H54 (cell line): ENCODE data around the gene ABI3.
"Not testable (repeated sequence)": the region's sequence is repeated elsewhere in the genome, so short reads cannot be mapped to it uniquely, and the experiment has no call there.

ENCODE experiments used
- DNase-seq: peaks from one replicate; pipeline ENCODE4 v3.0.0; 2011; ENCODE audit warnings: low spot score, mixed read lengths; ENCODE audit not compliant: insufficient read length
- FAIRE-seq: peaks from 3 replicates; lab custom pipeline; 2011; peaks lifted over from hg19 to GRCh38; lab: Jason Lieb, UNC
- POLR2A ChIP-seq: IDR thresholded peaks from 2 replicates; pipeline ENCODE4 v1.6.1; 2011; ENCODE audit warnings: low read depth, mild to moderate bottlenecking, low read length

ABI3 gene

DNA sequence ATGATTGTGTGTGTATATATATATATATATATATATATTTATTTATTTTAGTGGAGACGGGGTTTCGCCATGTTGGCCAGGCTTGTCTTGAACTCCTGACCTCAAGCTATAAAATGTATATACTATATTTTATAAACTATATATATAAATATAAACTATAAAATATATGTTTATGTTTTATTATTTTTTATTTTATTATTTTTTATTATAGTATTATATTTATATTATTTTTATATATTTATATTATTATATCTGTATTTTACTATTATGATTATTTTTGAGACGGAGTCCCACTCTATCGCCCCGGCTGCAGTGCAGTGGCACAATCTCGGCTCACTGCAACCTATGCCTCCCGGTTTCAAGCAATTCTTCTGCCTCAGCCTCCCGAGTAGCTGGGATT lies 30.5 kb downstream of the ABI3 start:
- TF ChIP-seq POLR2A, result no peak
- no peak for FAIRE-seq
- DNase-seq, result no peak

DNA sequence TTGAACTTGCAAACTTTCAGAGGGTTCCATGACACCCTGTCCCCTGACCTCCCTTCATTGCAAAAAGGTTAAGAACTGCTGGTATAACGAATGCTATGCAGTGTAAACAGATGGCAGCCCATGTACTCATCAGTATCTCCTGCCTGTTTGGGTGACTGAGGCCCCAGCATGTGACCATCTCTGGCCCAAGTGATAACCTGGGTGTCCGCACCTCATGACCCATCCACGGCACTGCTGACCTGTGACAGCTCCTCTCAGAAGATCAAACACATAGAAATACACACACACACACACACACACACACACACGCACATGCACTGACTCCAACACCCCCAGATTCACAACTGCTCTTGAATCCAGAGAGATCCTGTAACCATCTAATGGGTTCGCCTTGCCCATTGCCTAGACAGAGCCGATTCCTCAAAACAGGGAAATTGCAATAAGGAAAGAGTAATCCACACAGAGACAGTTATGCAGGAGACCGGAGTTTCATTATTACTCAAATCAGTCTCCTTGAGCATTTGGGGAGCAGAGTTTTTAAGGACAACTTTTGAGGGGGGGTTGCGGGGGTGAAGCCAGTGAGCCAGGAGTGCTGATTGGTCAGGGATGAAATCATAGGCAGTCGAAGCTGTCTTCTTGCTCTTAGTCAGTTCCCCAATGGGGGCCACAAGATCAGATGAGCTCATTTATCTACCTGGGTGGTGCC lies 31.3 kb downstream of the ABI3 start:
- DNase-seq, result no peak

DNA sequence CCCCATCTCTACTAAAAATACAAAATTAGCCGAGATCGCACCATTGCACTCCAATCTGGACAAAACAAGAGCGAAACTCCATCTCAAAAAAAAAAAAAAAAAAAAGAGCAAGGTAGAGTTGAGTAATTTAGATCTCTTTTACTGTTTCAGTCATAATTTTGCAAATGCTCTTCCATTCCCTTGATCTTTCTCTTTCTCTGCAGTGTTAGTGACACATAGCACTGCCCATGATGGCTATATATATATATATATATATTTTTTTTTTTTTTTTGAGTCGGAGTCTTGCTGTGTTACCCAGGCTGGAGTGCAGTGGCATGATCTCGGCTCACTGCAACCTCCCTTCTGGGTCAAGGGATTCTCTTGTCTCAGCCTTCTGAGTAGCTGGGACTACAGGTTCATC lies 32.3 kb downstream of the ABI3 start:
- no peak for DNase-seq
- no peak for TF ChIP-seq POLR2A
- no peak for FAIRE-seq

More for the DNA sequence above, 31.3 kb downstream of the ABI3 start:
- FAIRE-seq, result no peak
- no peak for TF ChIP-seq POLR2A

DNA sequence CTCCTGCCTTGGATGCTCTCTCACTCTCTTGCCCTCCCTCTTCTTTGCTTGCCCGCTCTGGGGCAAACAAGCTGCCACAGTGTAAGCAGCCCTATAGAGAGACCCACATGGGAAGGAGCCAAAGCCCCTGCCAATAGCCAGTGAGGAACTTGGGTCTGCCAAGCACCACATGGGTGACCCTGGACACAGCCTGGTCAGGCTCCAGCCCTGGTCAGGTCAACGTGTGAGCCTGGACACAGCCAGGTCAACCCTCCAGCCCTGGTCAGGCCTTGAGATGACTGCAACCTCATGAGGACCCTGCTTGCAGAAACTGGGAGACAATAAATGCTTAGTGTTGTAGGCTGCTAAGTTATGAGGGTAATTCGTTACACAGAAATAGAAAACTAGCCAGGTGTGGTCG lies 34.3 kb downstream of the ABI3 start:
- DNase-seq, result no peak
- no peak for FAIRE-seq
- no peak for TF ChIP-seq POLR2A

DNA sequence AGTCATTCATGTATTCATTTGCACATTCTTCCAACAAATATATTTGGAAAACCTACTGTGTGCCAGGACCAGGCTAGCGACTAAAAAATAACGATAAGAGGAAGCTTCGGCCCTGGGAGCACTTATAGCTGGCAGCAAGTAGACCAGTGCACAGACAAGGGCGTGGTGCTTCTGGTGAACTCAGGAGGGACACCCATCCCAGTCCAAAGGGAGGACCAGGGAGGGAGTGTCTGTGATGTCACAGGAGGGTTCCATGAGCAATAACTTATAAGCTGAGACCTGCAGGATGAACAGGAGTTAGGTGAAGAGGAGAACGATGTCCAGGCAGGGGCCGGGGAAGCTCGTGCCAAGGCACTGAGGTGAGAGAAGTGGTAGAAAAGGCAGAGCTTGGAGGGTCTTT lies 37.4 kb downstream of the ABI3 start:
- DNase-seq, result no peak
- no peak for TF ChIP-seq POLR2A
- no peak for FAIRE-seq

DNA sequence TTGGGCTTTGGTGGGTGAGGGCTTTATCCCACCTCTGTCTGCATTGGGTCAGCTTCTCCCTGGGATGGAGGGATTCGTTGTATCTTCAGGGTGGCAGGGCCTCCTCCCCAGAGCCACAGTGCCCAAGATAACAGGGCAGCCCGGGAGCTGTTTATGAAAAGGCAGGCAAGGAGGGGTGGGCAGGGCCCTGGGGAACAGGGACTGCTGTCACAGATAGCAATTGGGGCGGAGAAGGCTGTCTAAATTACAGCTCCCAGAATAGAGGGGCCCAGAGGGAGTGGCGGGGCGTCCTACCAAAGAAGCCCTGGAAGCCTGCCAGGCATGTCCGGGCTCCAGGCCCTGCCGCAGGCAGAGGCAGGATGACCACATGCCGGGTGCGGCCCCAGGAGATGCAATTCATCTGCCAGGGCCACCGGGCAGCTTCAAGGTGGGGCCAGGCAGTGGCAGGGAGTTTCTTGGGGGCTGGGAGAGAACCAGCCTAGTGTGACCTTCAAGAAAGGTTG lies 38.8 kb downstream of the ABI3 start:
- no peak for FAIRE-seq
- peak; percentile 86 for DNase-seq
- no peak for TF ChIP-seq POLR2A

DNA sequence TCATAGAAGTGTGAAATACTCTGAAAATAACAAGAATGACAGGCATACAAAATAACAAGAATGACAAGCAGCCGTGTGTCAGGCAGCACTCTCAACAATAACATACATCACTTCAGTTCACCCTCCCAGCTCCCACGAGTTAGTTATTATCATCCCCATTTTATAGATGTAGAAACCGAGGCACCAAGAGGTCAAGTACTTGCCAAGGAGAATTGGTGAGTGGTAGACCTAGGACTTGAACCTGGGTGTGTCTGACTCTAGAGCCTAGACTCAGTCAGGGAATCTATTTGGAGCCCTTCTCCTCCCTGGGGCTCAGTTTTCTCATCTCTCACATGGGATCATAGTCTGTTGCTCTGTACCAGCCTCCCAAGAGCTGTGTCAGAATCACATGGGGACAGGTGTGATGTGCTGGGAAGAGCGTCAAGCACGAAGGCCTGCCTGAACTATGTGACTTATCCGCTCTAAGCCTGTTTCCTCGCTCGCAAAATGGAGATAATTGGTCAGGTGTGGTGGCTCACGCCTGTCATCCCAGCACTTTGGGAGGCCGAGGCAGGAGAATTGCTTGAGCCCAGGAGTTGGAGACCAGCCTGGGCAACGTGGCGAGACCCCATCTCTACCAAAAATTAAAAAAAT lies 39.5 kb downstream of the ABI3 start:
- no peak for FAIRE-seq
- no peak for DNase-seq
- no peak for TF ChIP-seq POLR2A

DNA sequence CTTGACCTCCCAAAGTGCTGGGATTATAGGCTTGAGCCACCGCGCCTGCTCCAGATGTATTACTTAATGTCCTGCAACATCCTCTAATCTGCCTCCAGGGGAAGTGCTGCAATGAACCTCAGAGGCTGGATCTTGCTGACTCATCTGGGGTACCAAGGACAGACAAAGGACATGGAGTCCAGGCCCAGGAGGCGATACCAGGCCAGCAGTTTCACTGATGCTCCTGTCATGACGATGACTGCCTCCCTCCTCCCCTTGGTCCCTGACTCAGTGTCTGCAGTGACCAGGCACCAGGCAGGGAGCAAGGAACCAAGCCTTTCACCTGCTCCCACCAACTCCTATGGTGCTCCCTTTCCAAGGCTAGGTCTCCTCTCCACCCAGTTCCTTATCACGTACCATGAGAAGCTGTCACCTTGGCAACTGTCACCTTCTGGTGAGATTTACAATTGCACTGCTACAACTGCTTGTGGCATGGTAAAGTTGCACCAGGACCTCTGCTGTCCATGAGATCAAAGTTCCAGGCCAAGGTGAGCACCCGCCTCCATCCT lies 41.7 kb downstream of the ABI3 start:
- no peak for FAIRE-seq

DNA sequence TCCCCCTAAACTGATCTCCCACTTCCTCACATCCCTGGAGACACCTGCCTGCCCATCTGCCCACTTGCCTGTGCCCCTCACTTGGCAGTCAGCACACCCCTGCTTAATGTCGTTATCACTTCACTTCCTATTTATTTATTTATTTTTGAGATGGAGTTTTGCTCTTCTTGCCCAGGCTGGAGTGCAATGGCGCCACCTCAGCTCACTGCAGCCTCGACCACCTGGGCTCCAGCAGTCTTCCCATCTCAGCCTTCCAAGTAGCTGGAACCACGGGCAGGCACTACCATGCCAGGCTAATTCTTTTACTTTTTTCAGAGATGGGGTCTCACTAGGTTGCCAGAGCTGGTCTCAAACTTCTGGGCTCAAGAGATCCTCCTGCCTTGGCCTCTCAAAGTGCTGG lies 43.6 kb downstream of the ABI3 start:
- no peak for FAIRE-seq
- TF ChIP-seq POLR2A, result no peak
- DNase-seq, result no peak

More for the DNA sequence above, 41.7 kb downstream of the ABI3 start:
- no peak for DNase-seq
- no peak for TF ChIP-seq POLR2A

DNA sequence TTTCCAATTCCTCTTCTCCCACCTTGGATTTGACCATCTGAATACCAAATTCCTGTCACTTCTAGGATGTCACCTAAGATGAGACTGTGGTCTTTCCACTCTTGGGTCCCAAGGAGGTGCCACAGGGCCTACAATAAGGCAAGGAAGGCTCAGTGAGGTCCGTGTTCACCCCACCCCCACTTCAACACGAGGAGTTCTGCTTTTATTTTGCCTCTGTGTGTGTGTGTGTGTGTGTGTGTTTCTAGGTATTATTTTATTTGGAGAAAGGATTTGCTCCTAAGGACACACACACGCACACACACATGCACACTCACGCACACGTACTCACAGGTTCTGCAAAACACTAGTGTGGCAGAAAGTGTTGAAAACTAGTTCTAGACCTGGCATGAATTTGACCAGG lies 44.6 kb downstream of the ABI3 start:
- DNase-seq, result no peak
- no peak for TF ChIP-seq POLR2A
- no peak for FAIRE-seq

DNA sequence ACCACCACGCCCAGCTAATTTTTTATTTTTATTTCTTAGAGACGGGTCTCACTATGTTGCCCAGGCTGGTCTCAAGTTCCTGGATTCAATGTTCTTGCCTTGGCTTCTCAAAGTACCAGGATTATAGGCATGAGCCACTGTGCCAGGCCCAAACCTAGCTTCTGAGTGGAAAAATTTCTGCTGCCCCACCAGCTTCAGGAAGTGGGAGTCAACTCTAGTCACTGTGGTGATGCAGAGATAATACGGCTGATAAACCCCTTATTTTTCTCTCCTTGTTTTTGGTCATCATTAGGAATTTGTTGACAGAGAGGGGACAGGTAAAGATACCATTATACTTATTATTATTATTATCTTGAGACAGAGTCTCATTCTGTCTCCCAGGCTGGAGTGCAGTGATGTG lies 47.9 kb downstream of the ABI3 start:
- TF ChIP-seq POLR2A, result no peak
- DNase-seq (no peak), FAIRE-seq (no peak)

DNA sequence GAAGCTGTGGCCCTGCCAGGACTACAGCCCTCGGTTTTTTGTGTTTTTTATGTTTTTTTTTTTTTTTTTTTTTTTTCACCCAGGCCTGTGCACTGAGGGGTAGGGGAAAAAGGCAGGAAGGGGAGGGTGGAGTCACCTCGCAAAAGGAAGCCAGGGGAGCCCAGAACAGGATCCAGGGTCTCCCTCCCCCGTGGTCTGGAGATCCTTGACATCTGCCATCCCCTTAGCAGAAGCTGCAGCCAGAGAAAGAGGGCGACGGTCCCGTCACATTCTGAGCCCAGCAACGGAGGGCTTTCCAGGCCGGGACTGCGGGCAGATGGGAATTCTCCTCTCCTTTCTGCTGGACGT lies 49.1 kb downstream of the ABI3 start:
- DNase-seq (no peak), FAIRE-seq (no peak)
- no peak for TF ChIP-seq POLR2A

DNA sequence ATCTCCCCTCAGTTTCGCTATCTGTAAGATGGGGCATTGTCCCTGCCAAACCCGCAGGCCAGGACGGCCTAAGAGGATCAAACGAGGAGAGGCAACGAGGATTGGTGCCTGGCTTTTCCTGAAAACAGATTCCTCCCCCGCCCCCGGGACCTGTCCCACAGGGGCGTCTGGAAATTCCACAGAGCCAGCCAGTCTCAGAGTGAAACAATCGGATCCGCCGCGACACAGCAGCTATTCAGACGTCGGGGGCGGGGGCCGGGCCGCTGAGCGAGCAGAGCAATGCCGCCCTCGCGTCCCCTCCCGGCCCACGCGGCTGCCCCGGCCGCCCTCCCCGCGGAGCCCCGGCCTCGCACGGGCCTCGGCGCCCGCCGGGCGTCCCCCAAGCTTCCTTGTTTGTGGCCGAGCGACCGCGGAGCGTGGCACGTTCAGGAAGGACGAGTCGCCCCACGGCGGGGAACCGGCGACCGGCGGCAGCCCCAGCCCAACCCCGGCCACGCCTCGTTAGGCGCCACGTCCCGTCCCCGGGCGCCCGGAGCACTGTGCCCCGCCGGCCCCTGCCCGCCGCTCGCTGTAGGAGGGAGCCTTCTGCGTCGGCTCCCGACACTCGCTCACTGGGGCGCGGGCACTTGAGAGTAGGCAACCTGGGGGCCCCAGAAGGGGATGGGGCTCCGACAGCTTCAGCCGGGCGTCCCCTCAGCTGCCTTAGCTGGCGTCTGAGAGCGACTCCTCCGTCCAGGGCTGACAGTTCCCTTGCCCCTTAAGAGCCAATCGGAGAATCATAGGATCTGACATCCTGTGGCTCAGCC lies 49.7 kb downstream of the ABI3 start:
- FAIRE-seq, result no peak
- TF ChIP-seq POLR2A, result peak; percentile 70
- peak; percentile 84 for DNase-seq

DNA sequence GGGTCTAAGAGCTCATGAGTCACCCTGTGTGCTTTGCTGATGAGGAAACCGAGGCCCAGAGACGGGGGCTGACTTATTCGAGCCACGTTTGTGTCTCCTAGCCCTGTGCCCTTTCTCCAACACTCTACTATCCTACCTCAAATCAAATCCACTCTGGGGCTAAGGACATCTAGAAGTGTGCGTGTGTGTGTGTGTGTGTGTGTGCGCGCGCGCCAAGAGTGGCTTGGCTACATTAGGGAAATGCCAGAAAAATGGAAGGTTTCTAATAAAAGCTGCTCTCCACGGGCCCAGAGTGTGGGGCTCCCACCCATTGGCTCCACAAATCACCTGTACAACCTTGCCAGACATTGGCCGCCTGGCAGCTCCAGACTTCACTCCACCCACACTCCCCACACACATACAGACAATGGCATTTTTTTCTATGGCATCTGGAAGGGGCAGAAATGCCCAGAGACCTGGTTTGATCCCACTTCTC lies 50.3 kb downstream of the ABI3 start:
- no peak for TF ChIP-seq POLR2A
- no peak for FAIRE-seq
- peak; percentile 33 for DNase-seq

DNA sequence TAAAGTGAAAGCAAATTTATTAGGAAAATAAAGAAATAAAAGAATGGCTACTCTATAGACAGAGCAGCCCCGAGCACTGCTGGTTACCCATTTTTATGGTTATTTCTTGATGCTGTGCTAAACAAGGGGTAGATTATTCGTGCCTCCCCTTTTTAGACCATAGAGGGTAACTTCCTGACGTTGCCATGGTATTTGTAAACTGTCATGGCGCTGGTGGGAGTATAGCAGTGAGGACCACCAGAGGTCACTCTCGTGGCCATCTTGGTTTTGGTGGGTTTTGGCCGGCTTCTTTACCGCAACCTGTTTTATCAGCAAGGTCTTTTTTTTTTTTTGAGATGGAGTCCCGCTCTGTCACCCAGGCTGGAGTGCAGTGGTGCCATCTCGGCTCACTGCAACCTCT lies 51.0 kb downstream of the ABI3 start:
- not testable (repeated sequence) for DNase-seq, FAIRE-seq
